Common myeloid progenitor, CD34-positive (primary cell): ENCODE results near the gene PLLP.
A peak's percentile ranks its signal among the peaks of the same experiment; 100 is the strongest.

ENCODE experiments used
- CTCF ChIA-PET: fragments of 350-600 bp; sonication (Branson Sonifier 250); formaldehyde crosslinking; loops from one replicate; lab custom pipeline; 2021; ENCODE audit warnings: antibody characterized with exemption; lab: Charles Lee
- POLR2A ChIA-PET: fragments of 350-600 bp; sonication (Branson Sonifier 250); formaldehyde crosslinking; loops from one replicate; lab custom pipeline; 2021; ENCODE audit warnings: antibody characterized with exemption; lab: Charles Lee
- DNase-seq, 3 donors: peaks; one replicate each; pipeline versions ENCODE4 v3.0.0 to v3.0.0-alpha.2; 2013
- H3K27ac ChIP-seq, 2 experiments: 1 replicate in 1 of 2; 2 replicates in 1 of 2; pipeline ENCODE4 v1.7.0; 2013; ENCODE audit warnings: inconsistent platforms in 2 of 2, low read length in 2 of 2, mild to moderate bottlenecking in 2 of 2, low read depth in 1 of 2, moderate library complexity in 1 of 2; ENCODE audit not compliant: severe bottlenecking in 2 of 2, insufficient read depth in 1 of 2, poor library complexity in 1 of 2
- H3K27me3 ChIP-seq, 5 experiments: replicated peaks in 2 of 5; 1 replicate in 3 of 5; 2 replicates in 2 of 5; pipeline versions ENCODE4 v1.6.1 to v1.7.0; 2013; ENCODE audit warnings: low read length in 4 of 5, mild to moderate bottlenecking in 2 of 5, moderate library complexity in 2 of 5, inconsistent platforms in 1 of 5; ENCODE audit not compliant: insufficient read depth in 5 of 5, control insufficient read depth in 4 of 5
- H3K36me3 ChIP-seq, 4 experiments: 1 replicate in 2 of 4; 2 replicates in 2 of 4; pipeline versions ENCODE4 v1.6.1 to v1.7.0; 2013; ENCODE audit warnings: low read length in 3 of 4, control low read depth in 1 of 4, mild to moderate bottlenecking in 1 of 4; ENCODE audit not compliant: control insufficient read depth in 4 of 4, insufficient read depth in 4 of 4
- H3K4me1 ChIP-seq, 4 experiments: 1 replicate in 3 of 4; 2 replicates in 1 of 4; pipeline versions ENCODE4 v1.6.1 to v1.7.1; 2013; ENCODE audit warnings: low read length in 3 of 4, mild to moderate bottlenecking in 3 of 4, control low read depth in 1 of 4, inconsistent platforms in 1 of 4, moderate library complexity in 1 of 4; ENCODE audit not compliant: control insufficient read depth in 4 of 4, insufficient read depth in 4 of 4; ENCODE audit errors: control extremely low read depth in 1 of 4
- H3K4me3 ChIP-seq, 7 experiments: 1 replicate in 4 of 7; 2 replicates in 3 of 7; pipeline versions ENCODE4 v1.5.1 to v1.7.0; 2013; ENCODE audit warnings: mild to moderate bottlenecking in 7 of 7, low read length in 6 of 7, moderate library complexity in 6 of 7, inconsistent platforms in 2 of 7, low read depth in 2 of 7, control low read depth in 1 of 7; ENCODE audit not compliant: insufficient read depth in 4 of 7, control insufficient read depth in 1 of 7; ENCODE audit errors: extremely low read depth in 1 of 7
- H3K9me3 ChIP-seq, 5 experiments: 1 replicate in 4 of 5; 2 replicates in 1 of 5; pipeline versions ENCODE4 v1.6.1 to v1.7.1; 2013; ENCODE audit warnings: low read length in 4 of 5, mild to moderate bottlenecking in 2 of 5, inconsistent platforms in 1 of 5, low read depth in 1 of 5, moderate library complexity in 1 of 5; ENCODE audit not compliant: control insufficient read depth in 4 of 5, insufficient read depth in 2 of 5; ENCODE audit errors: control extremely low read depth in 1 of 5
- WGBS: methylation state at CpG from one replicate; pipeline ENCODE4 v1.1.5; 2013; ENCODE audit not compliant: insufficient coverage; 5-methylcytosine and 5-hydroxymethylcytosine counted together

The PLLP gene

DNA sequence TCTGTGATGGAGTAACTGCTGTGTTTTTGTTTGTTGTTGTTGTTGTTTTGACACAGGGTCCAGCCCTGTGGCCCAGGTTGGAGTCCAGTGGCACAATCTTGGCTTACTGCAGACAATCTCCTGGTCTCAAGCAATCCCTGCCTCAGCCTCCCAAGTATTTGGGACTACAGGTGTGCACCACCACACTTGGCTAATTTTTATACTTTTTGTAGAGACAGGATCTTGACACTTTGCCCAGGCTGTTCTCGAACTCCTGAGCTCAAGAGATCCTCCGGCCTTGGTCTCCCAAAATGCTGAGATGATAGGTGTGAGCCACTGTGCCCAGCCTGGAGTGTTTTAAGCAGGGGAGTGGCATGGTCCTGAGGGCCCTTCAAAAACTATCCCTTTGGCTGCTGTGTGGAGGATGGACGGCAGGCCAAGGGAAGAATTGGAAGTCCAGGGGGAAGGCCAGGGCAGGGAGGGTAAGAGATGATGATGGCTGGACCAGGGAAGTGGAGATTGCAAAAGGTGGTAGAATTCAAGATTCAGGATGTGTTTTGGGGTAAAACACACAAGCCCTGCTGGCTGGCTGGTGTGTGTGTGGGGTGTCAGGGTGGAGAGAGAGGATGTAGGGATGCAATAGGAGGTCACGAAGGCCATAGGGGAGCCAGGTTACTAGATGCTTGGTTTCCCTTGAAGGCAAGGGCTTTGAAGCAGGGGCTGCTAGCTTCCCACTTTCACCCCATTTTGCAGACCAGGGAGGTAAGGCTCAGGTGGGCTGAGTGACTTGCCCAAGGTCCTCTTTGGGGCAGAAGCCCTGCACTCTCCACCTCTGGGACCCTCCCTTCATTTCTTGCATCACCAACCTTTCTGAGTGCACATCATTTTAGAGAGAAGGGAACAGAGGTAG, 18.8 kb upstream of the PLLP start:
- H3K4me3 ChIP-seq, result no peak overlapping the region
- no peak for DNase-seq
- ChIA-PET POLR2A (no interaction called here), CTCF (interaction anchor here (0.6 to 17.2 kb wide), 4 partner anchors 30 to 151 kb away, joined by 3 to 250 read pairs (median 3); no protein-coding TSS in a partner anchor)
- no peaks in the 10 kb centered on the region for H3K36me3 ChIP-seq
- H3K27ac ChIP-seq, result no peak overlapping the region
- H3K9me3 ChIP-seq, result no peaks in the 10 kb centered on the region
- peaks cover 0 to 7% (median 0%) of the 10 kb centered on the region in 5 experiments for H3K27me3 ChIP-seq
- 100% methylated on average over 4 of the region's 4 CpGs for WGBS
- peaks cover 3 to 20% (median 16%) of the 10 kb centered on the region in 4 experiments for H3K4me1 ChIP-seq

DNA sequence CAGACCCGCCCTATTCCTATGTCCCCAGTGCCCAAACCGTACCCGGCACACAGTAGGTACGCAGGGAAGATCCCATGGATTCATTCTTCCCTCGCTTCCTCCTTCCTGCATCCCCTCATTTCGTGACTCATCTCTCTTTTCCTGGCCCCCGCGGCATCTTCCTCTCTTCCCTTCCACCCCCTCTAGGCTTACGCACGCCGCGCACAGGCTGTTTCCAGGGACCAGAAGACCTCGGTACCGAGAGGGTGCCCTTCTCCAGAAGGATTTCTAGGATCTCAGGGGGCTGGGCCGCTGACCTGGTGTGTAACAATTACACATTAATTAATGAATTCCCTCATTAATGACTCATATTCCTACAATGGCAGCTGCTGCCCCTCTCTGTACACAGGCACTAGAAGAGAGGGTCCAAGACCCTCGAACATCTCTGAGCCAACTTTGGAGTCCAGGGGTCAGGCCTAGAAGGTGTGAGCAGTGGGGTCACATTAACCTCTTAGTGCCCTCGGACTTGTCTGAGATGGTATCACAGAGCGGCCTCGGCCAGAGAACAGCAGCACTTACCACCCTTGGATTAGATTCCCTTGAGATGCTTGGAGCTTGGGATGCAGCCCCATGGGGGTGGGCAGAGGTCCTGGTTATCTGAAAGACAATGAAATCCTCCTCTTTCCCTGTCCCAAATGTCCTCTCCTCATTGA, 16.8 kb upstream of the PLLP start:
- Histone ChIP-seq H3K4me3 (peak overlapping the region in 6 of 7 experiments; percentile 42 to 85 (median 66)), H3K36me3 (no peaks in the 10 kb centered on the region), H3K4me1 (peaks cover 3 to 20% (median 16%) of the 10 kb centered on the region in 4 experiments), H3K9me3 (no peaks in the 10 kb centered on the region), H3K27ac (no peak overlapping the region), H3K27me3 (peaks cover 0 to 7% (median 0%) of the 10 kb centered on the region in 5 experiments)
- no peak for DNase-seq
- WGBS, result 52% methylated on average over 16 of the region's 19 CpGs
- POLR2A ChIA-PET, result interaction anchor here (1.6 kb wide), 1 partner anchor 116 kb away, joined by 8 read pairs; no protein-coding TSS in a partner anchor
- CTCF ChIA-PET, result interaction anchor here (0.8 to 17.2 kb wide), 15 partner anchors 11 to 218 kb away, joined by 3 to 250 read pairs (median 5); no protein-coding TSS in a partner anchor

DNA sequence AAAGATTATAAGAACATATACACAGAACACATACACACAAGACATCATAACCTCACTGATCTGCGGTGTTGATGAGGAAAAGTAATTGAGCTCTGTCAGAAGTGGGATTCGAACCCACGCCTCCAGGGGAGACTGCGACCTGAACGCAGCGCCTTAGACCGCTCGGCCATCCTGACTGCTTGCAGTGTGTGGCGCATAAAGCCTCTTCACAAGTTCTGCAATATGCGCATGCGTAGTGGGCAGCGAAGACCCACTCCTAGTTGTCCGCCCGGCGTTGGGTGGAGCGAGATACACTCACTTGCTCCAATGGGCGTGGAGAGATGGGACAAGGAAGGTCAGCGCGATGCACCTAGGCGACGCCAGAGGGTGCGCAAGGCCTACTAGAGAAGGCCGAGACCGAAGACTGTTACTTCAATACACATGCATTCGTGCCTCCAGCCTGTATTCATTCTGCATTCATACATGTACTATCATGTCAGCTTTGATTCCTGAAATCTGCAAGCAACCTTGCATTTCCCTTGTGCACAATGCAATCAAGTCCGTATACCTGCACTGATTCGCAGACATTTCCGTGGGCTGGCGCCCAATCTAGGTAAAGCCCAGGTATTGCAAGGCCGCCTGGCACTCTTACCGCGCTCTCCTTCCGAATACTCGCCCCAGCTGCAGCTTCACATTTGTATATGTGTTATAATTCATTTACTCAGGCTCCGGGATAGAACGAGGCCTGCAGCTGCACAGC, 16.1 kb upstream of the PLLP start:
- CTCF ChIA-PET, result interaction anchor here (0.6 to 17.2 kb wide), 19 partner anchors 9 to 219 kb away, joined by 3 to 250 read pairs (median 4); partner anchors contain the start of gene CIAPIN1
- H3K9me3 ChIP-seq, result no peaks in the 10 kb centered on the region
- H3K36me3 ChIP-seq, result no peaks in the 10 kb centered on the region
- POLR2A ChIA-PET, result interaction anchor here (1.6 kb wide), 1 partner anchor 117 kb away, joined by 8 read pairs; no protein-coding TSS in a partner anchor
- peak; percentile 99 to 100 (median 99) for DNase-seq
- H3K27ac ChIP-seq, result peak overlapping the region in 1 of 2 experiments; percentile 81
- H3K4me3 ChIP-seq, result peak overlapping the region in 6 of 7 experiments; percentile 72 to 85 (median 80)
- peaks cover 3 to 20% (median 16%) of the 10 kb centered on the region in 4 experiments for H3K4me1 ChIP-seq
- peaks cover 0 to 6% (median 0%) of the 10 kb centered on the region in 5 experiments for H3K27me3 ChIP-seq
- WGBS, result 1% methylated on average over 28 of the region's 36 CpGs

DNA sequence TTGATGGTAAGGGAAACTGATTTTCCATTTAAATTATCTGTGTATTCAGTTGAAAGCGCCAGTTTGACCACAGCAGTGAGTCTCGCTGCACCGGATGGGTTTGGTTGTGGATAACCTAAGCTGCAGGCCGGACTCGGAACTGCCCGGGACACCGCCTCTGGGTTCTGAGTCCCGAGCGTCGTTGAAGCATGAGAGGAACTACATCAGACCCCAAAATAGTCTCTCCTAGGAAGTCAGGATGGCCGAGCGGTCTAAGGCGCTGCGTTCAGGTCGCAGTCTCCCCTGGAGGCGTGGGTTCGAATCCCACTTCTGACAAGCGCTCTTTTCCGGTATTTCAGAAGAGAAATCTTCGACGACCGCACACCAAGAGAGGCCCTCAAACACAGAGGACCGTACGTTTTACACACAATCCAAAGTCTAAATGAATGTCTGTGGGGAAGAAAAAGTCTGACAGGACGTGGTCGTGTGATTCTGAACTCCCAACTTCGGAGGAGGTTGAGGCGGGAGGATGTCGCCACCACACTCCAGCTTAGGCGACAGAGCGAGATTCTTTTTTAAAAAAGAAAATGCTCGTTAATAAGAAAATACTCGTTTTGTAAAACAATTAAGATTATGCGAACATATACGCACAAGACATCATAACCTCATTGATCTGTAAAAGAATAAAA, 15.4 kb upstream of the PLLP start:
- peak; percentile 93 to 98 (median 98) for DNase-seq
- Histone ChIP-seq H3K4me3 (peak overlapping the region; percentile 37 to 85 (median 75)), H3K27ac (peak overlapping the region in 1 of 2 experiments; percentile 81), H3K36me3 (no peaks in the 10 kb centered on the region), H3K9me3 (no peaks in the 10 kb centered on the region), H3K4me1 (peaks cover 3 to 20% (median 16%) of the 10 kb centered on the region in 4 experiments), H3K27me3 (peaks cover 0 to 4% (median 0%) of the 10 kb centered on the region in 5 experiments)
- CTCF ChIA-PET, result interaction anchor here (0.6 to 17.2 kb wide), 18 partner anchors 10 to 727 kb away, joined by 3 to 250 read pairs (median 4); partner anchors contain the start of gene CIAPIN1
- WGBS, result under 1% methylated on average over 25 of the region's 35 CpGs
- POLR2A ChIA-PET, result interaction anchor here (1.0 to 1.6 kb wide), 2 partner anchors 22 to 117 kb away, joined by 5 to 8 read pairs; no protein-coding TSS in a partner anchor

DNA sequence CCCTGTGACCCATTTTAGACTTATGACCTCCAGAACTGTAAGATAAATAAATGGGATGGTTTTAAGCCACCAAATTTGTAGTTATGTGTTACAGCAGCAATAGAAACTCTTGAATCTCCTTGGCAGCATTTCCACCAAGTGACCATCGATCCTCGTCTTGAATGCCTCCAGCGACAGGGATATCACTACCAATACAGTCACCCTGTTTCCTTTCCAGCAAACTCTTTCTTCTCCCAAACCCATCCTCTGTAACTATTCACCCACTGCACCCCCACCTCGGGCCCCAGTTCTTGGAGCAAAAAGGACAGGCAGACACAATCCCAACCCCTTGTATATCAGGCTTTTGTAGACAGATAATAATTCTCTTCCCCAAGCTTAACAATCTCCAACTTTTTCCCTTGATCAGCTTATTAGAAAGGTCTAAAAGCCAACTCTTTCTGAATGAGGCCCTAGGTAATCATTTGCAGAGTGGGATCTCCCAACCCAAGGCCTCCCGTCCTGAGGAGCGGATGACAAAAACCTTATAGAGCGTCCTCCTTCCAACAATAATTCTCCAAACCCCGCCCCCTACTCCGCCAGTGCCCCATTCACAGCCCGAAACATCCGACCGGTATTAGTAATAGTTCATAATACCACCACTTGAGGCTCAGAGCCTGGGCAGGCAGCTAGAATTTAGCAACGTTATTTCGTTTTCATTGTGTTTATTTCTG, 14.7 kb upstream of the PLLP start:
- DNase-seq, result no peak
- peaks cover 0 to 4% (median 0%) of the 10 kb centered on the region in 5 experiments for H3K27me3 ChIP-seq
- H3K36me3 ChIP-seq, result no peaks in the 10 kb centered on the region
- POLR2A ChIA-PET, result interaction anchor here (1.0 kb wide), 1 partner anchor 21 kb away, joined by 5 read pairs; no protein-coding TSS in a partner anchor
- H3K4me3 ChIP-seq, result peak overlapping the region; percentile 37 to 85 (median 75)
- no peaks in the 10 kb centered on the region for H3K9me3 ChIP-seq
- peaks cover 3 to 20% (median 16%) of the 10 kb centered on the region in 4 experiments for H3K4me1 ChIP-seq
- 28% methylated on average over 9 of the region's 14 CpGs for whole genome bisulfite sequencing
- peak overlapping the region in 1 of 2 experiments; percentile 81 for H3K27ac ChIP-seq
- CTCF ChIA-PET, result interaction anchor here (0.6 to 17.2 kb wide), 8 partner anchors 10 to 727 kb away, joined by 3 to 250 read pairs (median 4); no protein-coding TSS in a partner anchor
